Activated naive CD8-positive, alpha-beta T cell treated with anti-CD3 and anti-CD28 coated beads, Interleukin-2, amount 10 ng/mL, durations not matched to agents 7 days and 5 days (primary cell): ENCODE measurements around the gene ARPC2. TPM values are rescaled to one million over a fixed set of nuclear protein-coding genes. Genes with fewer than 3 reads are reported as not detected.
A peak's percentile ranks its signal among the peaks of the same experiment; 100 is the strongest.

Experiments
- ATAC-seq: fragments of 150-1000 bp; cut with Tn5 transposase; one replicate; pipeline ENCODE4 v1.10.0; 2021; ENCODE audit warnings: low read depth, moderate library complexity
- POLR2A ChIA-PET: fragments of 350-600 bp; sonication (Branson Sonifier 250); formaldehyde crosslinking; loops from one replicate; lab custom pipeline; 2021; ENCODE audit warnings: antibody characterized with exemption; lab: Charles Lee
- DNase-seq: peaks from one replicate; pipeline ENCODE4 v3.0.0; 2021
- H3K27ac Mint-ChIP-seq: one replicate; pipeline ENCODE4 v1.8.0; 2022; ENCODE audit warnings: mild to moderate bottlenecking, mixed read lengths
- H3K27me3 Mint-ChIP-seq: one replicate; pipeline ENCODE4 v1.8.0; 2022; ENCODE audit warnings: mild to moderate bottlenecking, moderate library complexity, mixed read lengths
- H3K36me3 Mint-ChIP-seq: one replicate; pipeline ENCODE4 v1.8.0; 2021; ENCODE audit warnings: mild to moderate bottlenecking, mixed read lengths
- H3K4me1 Mint-ChIP-seq: one replicate; pipeline ENCODE4 v1.8.0; 2021; ENCODE audit warnings: mixed read lengths
- H3K4me3 Mint-ChIP-seq: one replicate; pipeline ENCODE4 v1.8.0; 2022; ENCODE audit warnings: mild to moderate bottlenecking, moderate library complexity, mixed read lengths
- H3K9me3 Mint-ChIP-seq: one replicate; pipeline ENCODE4 v1.8.0; 2021; ENCODE audit warnings: mixed read lengths
- total RNA-seq, 2 experiments: library from RNA; stranded (reverse); gene quantifications; one replicate each; pipeline ENCODE4 v1.2.3, GENCODE V29; 2021

The ARPC2 gene
- total RNA-seq, 2 experiments from 2014 or later: 707 to 735 TPM

GRCh38 chr2:218223046-218223445, 6.1 kb downstream of the ARPC2 start:
- peak overlapping the region; percentile 50 for H3K27ac Mint-ChIP-seq
- DNase-seq: no peak
- POLR2A ChIA-PET: interaction anchor here (7.3 kb wide), 1 partner anchor 7 kb away, joined by 91 read pairs; no protein-coding TSS in a partner anchor

GRCh38 chr2:218224186-218224585, 7.2 kb downstream of the ARPC2 start:
- POLR2A ChIA-PET: interaction anchor here (1.0 to 3.0 kb wide), 2 partner anchors 8 to 10 kb away, joined by 3 to 29 read pairs; partner anchors contain the start of gene ARPC2

More at GRCh38 chr2:218223046-218223445, 6.1 kb downstream of the ARPC2 start:
- Mint-ChIP-seq H3K36me3 (peaks cover 68% of the 10 kb centered on the region), H3K27me3 (no peaks in the 10 kb centered on the region), H3K4me1 (peaks cover 75% of the 10 kb centered on the region), H3K4me3 (peak overlapping the region; percentile 88), H3K9me3 (no peaks in the 10 kb centered on the region)
- ATAC-seq: no peak

GRCh38 chr2:218226903-218227302, 9.9 kb downstream of the ARPC2 start:
- POLR2A ChIA-PET: interaction anchor here (3.0 kb wide), 1 partner anchor 10 kb away, joined by 29 read pairs; the partner anchor contains the start of gene ARPC2
- peaks cover 63% of the 10 kb centered on the region for H3K36me3 Mint-ChIP-seq
- H3K27ac Mint-ChIP-seq: peak overlapping the region; percentile 72
- DNase-seq (no peak), ATAC-seq (no peak)
- H3K27me3 Mint-ChIP-seq: no peaks in the 10 kb centered on the region
- H3K9me3 Mint-ChIP-seq: no peaks in the 10 kb centered on the region
- peak overlapping the region; percentile 40 for H3K4me3 Mint-ChIP-seq
- H3K4me1 Mint-ChIP-seq: peaks cover 75% of the 10 kb centered on the region

More at GRCh38 chr2:218224186-218224585, 7.2 kb downstream of the ARPC2 start:
- Mint-ChIP-seq H3K9me3 (no peaks in the 10 kb centered on the region), H3K4me3 (peak overlapping the region; percentile 88), H3K27me3 (no peaks in the 10 kb centered on the region), H3K4me1 (peaks cover 86% of the 10 kb centered on the region), H3K36me3 (peaks cover 70% of the 10 kb centered on the region), H3K27ac (peak overlapping the region; percentile 76)
- DNase-seq: no peak
- ATAC-seq: no peak

- ATAC-seq (no peak), DNase-seq (no peak)
- Mint-ChIP-seq H3K9me3 (no peaks in the 10 kb centered on the region), H3K4me1 (peaks cover 67% of the 10 kb centered on the region), H3K4me3 (peak overlapping the region; percentile 74), H3K36me3 (peaks cover 76% of the 10 kb centered on the region), H3K27me3 (no peaks in the 10 kb centered on the region), H3K27ac (peak overlapping the region; percentile 92)
- POLR2A ChIA-PET: interaction anchor here (0.8 to 4.3 kb wide), 6 partner anchors 9 to 139 kb away, joined by 3 to 91 read pairs (median 6); partner anchors contain the start of genes AAMP, ARPC2 and PNKD
Measured at GRCh38 chr2:218228366-218229090, 11.5 kb downstream of the ARPC2 start.

GRCh38 chr2:218229239-218229638, 12.2 kb downstream of the ARPC2 start:
- POLR2A ChIA-PET: interaction anchor here (1.0 to 4.3 kb wide), 5 partner anchors 10 to 41 kb away, joined by 3 to 91 read pairs (median 7); partner anchors contain the start of genes AAMP, ARPC2 and PNKD
- Mint-ChIP-seq H3K27ac (peak overlapping the region; percentile 92), H3K4me1 (peaks cover 62% of the 10 kb centered on the region)

GRCh38 chr2:218229851-218230250, 12.9 kb downstream of the ARPC2 start:
- Mint-ChIP-seq H3K27ac (peak overlapping the region; percentile 92), H3K9me3 (no peaks in the 10 kb centered on the region), H3K4me1 (peaks cover 55% of the 10 kb centered on the region), H3K36me3 (peaks cover 76% of the 10 kb centered on the region), H3K27me3 (no peaks in the 10 kb centered on the region), H3K4me3 (peak overlapping the region; percentile 74)
- ATAC-seq (peak; percentile 39), DNase-seq (no peak)
- POLR2A ChIA-PET: interaction anchor here (0.7 to 4.3 kb wide), 5 partner anchors 10 to 1020 kb away, joined by 3 to 91 read pairs (median 7); partner anchors contain the start of genes AAMP, ARPC2 and PNKD

More at GRCh38 chr2:218229239-218229638, 12.2 kb downstream of the ARPC2 start:
- no peaks in the 10 kb centered on the region for H3K9me3 Mint-ChIP-seq
- H3K27me3 Mint-ChIP-seq: no peaks in the 10 kb centered on the region
- H3K4me3 Mint-ChIP-seq: peak overlapping the region; percentile 74
- peak; percentile 84 for ATAC-seq
- H3K36me3 Mint-ChIP-seq: peaks cover 77% of the 10 kb centered on the region
- DNase-seq: no peak

- no peaks in the 10 kb centered on the region for H3K27me3 Mint-ChIP-seq
- no peaks in the 10 kb centered on the region for H3K9me3 Mint-ChIP-seq
- peaks cover 67% of the 10 kb centered on the region for H3K36me3 Mint-ChIP-seq
- POLR2A ChIA-PET: interaction anchor here (2.4 to 4.3 kb wide), 2 partner anchors 11 to 27 kb away, joined by 12 to 91 read pairs; partner anchors contain the start of gene ARPC2
- ATAC-seq: peak; percentile 55
- DNase-seq: no peak
- peaks cover 46% of the 10 kb centered on the region for H3K4me1 Mint-ChIP-seq
- H3K27ac Mint-ChIP-seq: peak overlapping the region; percentile 92
- H3K4me3 Mint-ChIP-seq: peak overlapping the region; percentile 74
Measured at GRCh38 chr2:218230882-218231281, 13.9 kb downstream of the ARPC2 start.

GRCh38 chr2:218233543-218233942, 16.6 kb downstream of the ARPC2 start:
- DNase-seq (no peak), ATAC-seq (no peak)
- Mint-ChIP-seq H3K4me1 (peaks cover 24% of the 10 kb centered on the region), H3K27ac (peak overlapping the region; percentile 43), H3K4me3 (no peak overlapping the region), H3K27me3 (no peaks in the 10 kb centered on the region), H3K9me3 (no peaks in the 10 kb centered on the region), H3K36me3 (peaks cover 59% of the 10 kb centered on the region)
- POLR2A ChIA-PET: interaction anchor here (0.7 to 1.1 kb wide), 4 partner anchors 11 to 24 kb away, joined by 3 to 5 read pairs (median 3); no protein-coding TSS in a partner anchor

GRCh38 chr2:218234521-218234920, 17.5 kb downstream of the ARPC2 start:
- Mint-ChIP-seq H3K27me3 (no peaks in the 10 kb centered on the region), H3K36me3 (peaks cover 61% of the 10 kb centered on the region), H3K4me3 (no peak overlapping the region), H3K27ac (peak overlapping the region; percentile 11), H3K9me3 (no peaks in the 10 kb centered on the region), H3K4me1 (peaks cover 22% of the 10 kb centered on the region)
- POLR2A ChIA-PET: interaction anchor here (0.7 to 1.4 kb wide), 3 partner anchors 10 to 14 kb away, joined by 3 read pairs; no protein-coding TSS in a partner anchor
- DNase-seq (no peak), ATAC-seq (no peak)

GRCh38 chr2:218235017-218235416, 18.0 kb downstream of the ARPC2 start:
- POLR2A ChIA-PET: interaction anchor here (0.7 to 1.4 kb wide), 2 partner anchors 10 to 15 kb away, joined by 3 read pairs; no protein-coding TSS in a partner anchor
- ATAC-seq (no peak), DNase-seq (no peak)
- H3K4me3 Mint-ChIP-seq: no peak overlapping the region
- H3K27ac Mint-ChIP-seq: no peak overlapping the region
- no peaks in the 10 kb centered on the region for H3K9me3 Mint-ChIP-seq
- peaks cover 20% of the 10 kb centered on the region for H3K4me1 Mint-ChIP-seq
- H3K36me3 Mint-ChIP-seq: peaks cover 61% of the 10 kb centered on the region
- H3K27me3 Mint-ChIP-seq: no peaks in the 10 kb centered on the region

GRCh38 chr2:218236829-218237228, 19.8 kb downstream of the ARPC2 start:
- H3K27ac Mint-ChIP-seq: no peak overlapping the region
- H3K27me3 Mint-ChIP-seq: no peaks in the 10 kb centered on the region
- peaks cover 16% of the 10 kb centered on the region for H3K4me1 Mint-ChIP-seq
- ATAC-seq: no peak
- H3K9me3 Mint-ChIP-seq: no peaks in the 10 kb centered on the region
- no peak overlapping the region for H3K4me3 Mint-ChIP-seq
- no peak for DNase-seq
- peaks cover 50% of the 10 kb centered on the region for H3K36me3 Mint-ChIP-seq
- POLR2A ChIA-PET: no interaction called here

- no peak for DNase-seq
- Mint-ChIP-seq H3K27me3 (no peaks in the 10 kb centered on the region), H3K27ac (no peak overlapping the region), H3K36me3 (peaks cover 38% of the 10 kb centered on the region), H3K4me3 (no peak overlapping the region), H3K9me3 (no peaks in the 10 kb centered on the region), H3K4me1 (peaks cover 19% of the 10 kb centered on the region)
- ATAC-seq: no peak
- POLR2A ChIA-PET: no interaction called here
Measured at GRCh38 chr2:218238887-218239286, 21.9 kb downstream of the ARPC2 start.

- no peaks in the 10 kb centered on the region for H3K9me3 Mint-ChIP-seq
- H3K27ac Mint-ChIP-seq: no peak overlapping the region
- DNase-seq: no peak
- no peaks in the 10 kb centered on the region for H3K27me3 Mint-ChIP-seq
- H3K4me1 Mint-ChIP-seq: peaks cover 25% of the 10 kb centered on the region
- H3K4me3 Mint-ChIP-seq: no peak overlapping the region
- ATAC-seq: no peak
- peaks cover 26% of the 10 kb centered on the region for H3K36me3 Mint-ChIP-seq
- POLR2A ChIA-PET: interaction anchor here (1.2 to 1.5 kb wide), 3 partner anchors 11 to 25 kb away, joined by 3 to 5 read pairs (median 3); no protein-coding TSS in a partner anchor
Measured at GRCh38 chr2:218244204-218244603, 27.2 kb downstream of the ARPC2 start.
